ENCODE data around the gene DGCR6L.
"Not testable (repeated sequence)": the region's sequence is repeated elsewhere in the genome, so short reads cannot be mapped to it uniquely, and the experiment has no call there.

DGCR6L gene

DNA sequence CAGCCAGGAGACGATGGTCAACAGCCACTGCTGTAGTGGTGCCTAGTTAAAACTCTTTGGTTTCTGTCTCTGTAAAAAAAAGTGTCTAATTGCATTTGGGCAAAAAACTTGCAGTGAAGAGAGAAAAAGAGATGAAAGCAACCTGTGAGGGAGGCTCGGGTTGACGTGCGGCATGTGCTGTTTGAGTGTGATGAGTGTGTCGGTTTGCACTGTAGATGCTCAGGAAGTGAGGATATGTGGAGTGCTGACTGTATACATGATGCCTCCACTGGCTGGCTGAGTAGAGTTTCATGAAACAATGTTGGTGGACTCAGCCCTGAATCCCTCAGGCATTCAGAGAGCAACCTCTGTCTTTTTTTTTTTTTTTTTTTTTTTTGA is 4.3 kb upstream of the DGCR6L start:
- DNase-seq (ENCODE audit: low spot score) (no peak), ATAC-seq (ENCODE audit: low read depth) (no peak)
- Histone ChIP-seq H3K27me3 (ENCODE audit: insufficient read depth, poor library complexity, severe bottlenecking) (no peaks in the 10 kb centered on the region), H3K9me3 (ENCODE audit: severe bottlenecking) (no peaks in the 10 kb centered on the region), H3K27ac (ENCODE audit: poor library complexity, severe bottlenecking) (no peak overlapping the region), H3K4me1 (ENCODE audit: insufficient read depth, poor library complexity, severe bottlenecking) (peaks cover 1% of the 10 kb centered on the region), H3K36me3 (ENCODE audit: low read depth) (no peaks in the 10 kb centered on the region), H3K4me3 (ENCODE audit: severe bottlenecking) (no peak overlapping the region)
- TF ChIP-seq, protein P1, sequence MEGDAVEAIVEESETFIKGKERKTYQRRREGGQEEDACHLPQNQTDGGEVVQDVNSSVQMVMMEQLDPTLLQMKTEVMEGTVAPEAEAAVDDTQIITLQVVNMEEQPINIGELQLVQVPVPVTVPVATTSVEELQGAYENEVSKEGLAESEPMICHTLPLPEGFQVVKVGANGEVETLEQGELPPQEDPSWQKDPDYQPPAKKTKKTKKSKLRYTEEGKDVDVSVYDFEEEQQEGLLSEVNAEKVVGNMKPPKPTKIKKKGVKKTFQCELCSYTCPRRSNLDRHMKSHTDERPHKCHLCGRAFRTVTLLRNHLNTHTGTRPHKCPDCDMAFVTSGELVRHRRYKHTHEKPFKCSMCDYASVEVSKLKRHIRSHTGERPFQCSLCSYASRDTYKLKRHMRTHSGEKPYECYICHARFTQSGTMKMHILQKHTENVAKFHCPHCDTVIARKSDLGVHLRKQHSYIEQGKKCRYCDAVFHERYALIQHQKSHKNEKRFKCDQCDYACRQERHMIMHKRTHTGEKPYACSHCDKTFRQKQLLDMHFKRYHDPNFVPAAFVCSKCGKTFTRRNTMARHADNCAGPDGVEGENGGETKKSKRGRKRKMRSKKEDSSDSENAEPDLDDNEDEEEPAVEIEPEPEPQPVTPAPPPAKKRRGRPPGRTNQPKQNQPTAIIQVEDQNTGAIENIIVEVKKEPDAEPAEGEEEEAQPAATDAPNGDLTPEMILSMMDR (IDR thresholded peaks at IDR 0.05; ENCODE audit: poor library complexity, severe bottlenecking), result no peak

DNA sequence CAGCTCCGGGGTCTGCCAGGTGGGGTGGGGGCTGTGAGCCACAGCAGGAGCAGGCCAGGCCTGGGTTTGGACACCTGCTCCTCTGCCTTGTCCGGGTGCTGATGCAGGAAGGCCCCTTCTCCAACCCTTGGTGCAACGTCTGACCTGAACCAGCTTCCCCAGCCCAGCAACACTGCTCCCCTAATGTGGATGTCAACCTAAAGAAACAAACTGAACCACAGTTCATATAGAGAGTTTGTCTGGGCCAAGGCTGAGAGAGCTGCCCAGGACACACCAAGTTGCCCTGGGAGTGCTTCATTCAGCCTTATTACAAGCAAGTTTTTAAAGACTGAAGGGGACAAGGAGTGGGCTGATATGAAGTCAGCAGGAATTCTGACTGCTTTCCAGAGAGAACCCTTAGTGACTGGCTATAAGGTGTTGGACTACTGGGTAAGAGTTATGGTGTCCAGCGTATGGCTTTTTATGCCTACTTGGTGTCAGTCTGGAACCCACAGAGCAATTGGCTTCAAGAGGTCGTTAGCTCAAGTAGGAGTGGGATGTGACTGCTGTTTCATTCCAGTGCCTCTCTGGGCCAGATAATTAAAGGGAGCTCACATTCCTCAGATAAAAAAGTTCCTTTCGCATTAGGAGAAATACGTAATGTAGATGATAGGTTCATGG is 1.8 kb upstream of the DGCR6L start:
- not testable (repeated sequence) for DNase-seq (ENCODE audit: low spot score); ATAC-seq (ENCODE audit: low read depth); H3K9me3 ChIP-seq (ENCODE audit: severe bottlenecking); H3K4me3 ChIP-seq (ENCODE audit: severe bottlenecking); H3K27ac ChIP-seq (ENCODE audit: poor library complexity, severe bottlenecking); H3K4me1 ChIP-seq (ENCODE audit: insufficient read depth, poor library complexity, severe bottlenecking); H3K36me3 ChIP-seq (ENCODE audit: low read depth); H3K27me3 ChIP-seq (ENCODE audit: insufficient read depth, poor library complexity, severe bottlenecking)

DNA sequence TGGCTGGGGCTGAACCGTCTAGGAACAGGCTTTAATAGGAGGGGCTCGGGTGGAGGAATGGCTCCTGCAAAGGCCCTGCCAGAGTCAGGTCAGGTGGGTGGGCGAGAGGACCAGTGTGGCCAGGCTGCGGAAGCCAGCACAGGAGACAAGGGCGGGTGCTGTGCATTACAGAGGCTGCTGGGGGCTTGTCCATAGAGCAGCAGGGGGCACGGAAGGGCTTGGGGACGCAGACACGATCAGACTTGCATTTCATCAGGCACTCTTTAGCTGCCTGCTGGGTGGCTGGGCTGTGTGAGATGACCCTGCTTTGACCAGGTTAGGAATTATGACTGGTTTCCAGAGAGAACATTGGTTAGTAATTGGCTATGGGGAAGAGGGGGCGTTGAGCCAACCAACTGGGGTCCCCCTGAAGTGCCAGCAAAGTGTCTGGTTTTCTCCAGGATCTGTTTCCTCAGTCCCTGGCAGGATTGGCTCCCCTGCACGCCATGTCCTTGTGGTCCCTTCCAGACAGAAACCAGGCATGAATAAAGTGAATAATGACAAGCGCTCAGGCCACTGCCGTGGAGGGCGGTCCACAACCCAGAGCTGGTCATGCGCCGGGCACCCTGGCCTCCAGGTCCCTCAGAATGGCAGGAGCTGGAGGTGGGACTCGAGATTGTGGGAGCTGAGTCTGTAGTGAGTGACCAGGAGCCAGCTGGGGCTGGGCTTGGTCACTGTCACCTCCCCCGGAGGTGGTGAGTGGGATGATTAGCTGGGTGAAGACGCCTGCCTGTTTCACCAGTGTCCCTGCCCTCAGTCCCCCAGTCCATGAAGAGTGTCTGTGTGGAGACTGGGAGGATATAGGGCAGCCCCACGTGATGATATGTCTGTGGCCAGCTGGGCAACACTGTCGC is 1.0 kb upstream of the DGCR6L start:
- peak overlapping the region; percentile 53 for H3K4me3 ChIP-seq (ENCODE audit: severe bottlenecking)
- H3K27me3 ChIP-seq (ENCODE audit: insufficient read depth, poor library complexity, severe bottlenecking); H3K36me3 ChIP-seq (ENCODE audit: low read depth); DNase-seq (ENCODE audit: low spot score); H3K9me3 ChIP-seq (ENCODE audit: severe bottlenecking); H3K4me1 ChIP-seq (ENCODE audit: insufficient read depth, poor library complexity, severe bottlenecking): not testable (repeated sequence)
- H3K27ac ChIP-seq (ENCODE audit: poor library complexity, severe bottlenecking), result peak overlapping the region; percentile 39
- ATAC-seq (ENCODE audit: low read depth), result peak; percentile 7; the same call in 1 of the 3 replicates

DNA sequence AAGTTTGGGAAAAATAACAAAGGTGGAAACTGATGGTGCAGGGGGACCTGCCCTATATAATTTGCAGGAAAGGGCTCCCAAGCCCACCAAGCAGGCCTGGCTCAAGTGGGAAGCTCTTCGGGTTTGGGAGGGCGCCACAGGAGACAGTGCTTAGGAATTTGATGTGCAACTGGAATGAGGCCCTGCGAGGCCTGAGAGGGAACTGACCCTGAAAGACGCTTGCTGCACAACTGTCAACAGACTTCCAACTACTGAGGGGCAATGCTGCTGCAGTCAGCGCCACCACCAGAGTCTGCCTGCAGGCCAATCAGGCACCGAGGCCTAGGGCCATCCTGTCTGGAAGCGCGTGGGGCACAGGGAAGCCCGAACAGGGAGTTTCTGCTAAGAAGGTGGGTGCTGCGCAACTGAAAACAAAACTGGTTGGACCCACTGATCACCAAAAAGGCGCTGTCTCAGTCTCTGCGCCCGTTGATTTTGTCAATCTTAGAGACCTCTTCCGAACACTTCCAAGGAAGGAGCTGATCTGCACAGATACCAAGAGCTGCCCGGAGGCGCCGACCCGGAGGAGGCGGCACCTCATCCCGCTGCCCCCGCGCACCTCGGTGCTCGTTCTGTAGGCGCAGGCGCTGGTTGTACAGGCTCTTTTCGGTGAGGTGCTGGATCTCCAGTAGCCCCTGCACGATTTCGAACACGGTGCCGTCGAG is 667 bp downstream of the DGCR6L start:
- DNase-seq (ENCODE audit: low spot score) (no peak), ATAC-seq (ENCODE audit: low read depth) (peak; percentile 30)
- H3K36me3 ChIP-seq (ENCODE audit: low read depth), result no peaks in the 10 kb centered on the region
- peak overlapping the region; percentile 53 for H3K4me3 ChIP-seq (ENCODE audit: severe bottlenecking)
- H3K9me3 ChIP-seq (ENCODE audit: severe bottlenecking), result no peaks in the 10 kb centered on the region
- peaks cover 6% of the 10 kb centered on the region for H3K4me1 ChIP-seq (ENCODE audit: insufficient read depth, poor library complexity, severe bottlenecking)
- peak overlapping the region; percentile 39 for H3K27ac ChIP-seq (ENCODE audit: poor library complexity, severe bottlenecking)
- no peaks in the 10 kb centered on the region for H3K27me3 ChIP-seq (ENCODE audit: insufficient read depth, poor library complexity, severe bottlenecking)
- TF ChIP-seq, protein P1 (IDR thresholded peaks at IDR 0.05; ENCODE audit: poor library complexity, severe bottlenecking), result no peak

DNA sequence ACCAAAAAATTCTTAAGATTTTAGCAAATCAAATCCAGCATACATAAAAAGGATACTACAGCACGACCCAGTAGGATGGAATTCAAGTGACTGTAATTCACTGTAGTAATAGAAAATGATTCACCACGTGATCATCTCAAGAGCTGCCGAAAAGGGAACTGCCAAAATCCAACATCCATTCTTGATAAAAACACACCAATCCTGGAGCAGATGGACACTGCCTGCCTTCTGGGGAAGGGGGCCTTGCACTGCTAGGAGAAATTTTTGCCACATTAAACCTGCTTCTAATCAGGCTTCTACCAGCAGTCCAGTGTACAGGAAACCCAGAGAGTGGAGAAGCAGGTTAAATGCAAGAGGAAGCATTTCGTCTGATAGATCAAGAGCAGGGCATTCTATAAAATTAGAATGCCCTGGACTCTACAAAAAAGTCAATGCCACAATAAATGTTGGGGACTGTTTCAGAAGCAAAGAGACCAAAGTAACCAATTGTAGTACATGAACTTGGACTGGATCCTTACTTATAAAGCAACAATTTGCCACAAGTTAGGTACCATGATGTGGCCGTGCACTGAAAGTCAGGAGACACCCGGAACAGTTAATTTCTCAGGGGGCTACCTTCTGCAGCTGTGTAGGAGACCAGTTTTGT is 1.7 kb downstream of the DGCR6L start:
- not testable (repeated sequence) for H3K4me1 ChIP-seq (ENCODE audit: insufficient read depth, poor library complexity, severe bottlenecking); H3K36me3 ChIP-seq (ENCODE audit: low read depth); DNase-seq (ENCODE audit: low spot score); H3K27ac ChIP-seq (ENCODE audit: poor library complexity, severe bottlenecking); ATAC-seq (ENCODE audit: low read depth); H3K27me3 ChIP-seq (ENCODE audit: insufficient read depth, poor library complexity, severe bottlenecking); H3K9me3 ChIP-seq (ENCODE audit: severe bottlenecking); H3K4me3 ChIP-seq (ENCODE audit: severe bottlenecking)
